HT1080 (cell line): ENCODE results near the gene SH3BGR. TPM values are rescaled to one million over a fixed set of nuclear protein-coding genes. Genes with fewer than 3 reads are reported as not detected.
A peak's percentile ranks its signal among the peaks of the same experiment; 100 is the strongest.

Experiments used
- DNase-seq: peaks from one replicate; pipeline ENCODE4 v3.0.0-alpha.2; 2015; ENCODE audit warnings: low read depth
- total RNA-seq: library from RNA; depleted of rRNA; stranded (reverse); fragments of >200 nt; shearing (Covaris generic); gene quantifications from 2 replicates; pipeline ENCODE4 v1.2.3, GENCODE V29; 2014

The SH3BGR gene
- total RNA-seq, 1 experiment from 2014 or later: 0.31 TPM

- no peak for DNase-seq
These were observed 3.3 kb downstream of the SH3BGR start for GRCh38 chr21:39454949-39455668.

DNA sequence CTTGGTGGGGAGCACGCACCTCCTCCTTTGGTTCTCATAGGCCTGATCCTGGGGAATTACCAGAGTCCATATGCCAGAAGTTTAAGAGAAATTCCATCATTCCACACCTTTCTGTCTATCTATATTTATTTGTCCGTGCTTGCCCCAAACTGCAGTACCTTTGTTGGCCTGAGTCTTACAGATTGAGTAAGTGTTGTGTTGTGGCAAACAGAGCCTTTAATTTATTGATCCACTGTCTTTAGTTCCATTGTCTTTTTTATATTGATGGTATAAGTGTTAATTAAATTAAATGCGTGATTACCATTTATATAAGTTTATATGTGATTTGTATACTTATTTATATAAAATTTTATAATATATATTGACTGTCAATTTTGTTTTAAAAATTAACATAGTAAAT lies 4.9 kb downstream of the SH3BGR start:
- no peak for DNase-seq

DNA sequence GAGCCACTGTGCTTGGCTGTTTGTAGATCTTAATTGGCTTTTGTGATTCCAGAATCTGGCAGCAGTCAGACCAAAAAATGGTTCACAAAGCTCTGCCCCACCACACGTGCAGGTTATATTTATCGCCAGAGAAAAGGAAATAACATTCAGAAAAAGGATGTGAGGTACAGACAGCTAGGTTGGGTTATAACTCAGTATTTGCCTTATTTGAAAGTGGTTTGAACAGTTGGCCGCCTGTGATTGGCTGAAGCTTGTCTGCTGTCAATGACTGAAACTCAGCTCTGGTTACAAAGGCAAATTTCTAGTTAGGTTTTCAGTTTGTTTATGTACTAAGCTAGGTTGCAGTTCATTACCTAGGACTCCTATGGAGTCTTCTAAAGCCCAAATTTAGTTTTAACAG lies 9.6 kb downstream of the SH3BGR start:
- peak; percentile 16 for DNase-seq

DNA sequence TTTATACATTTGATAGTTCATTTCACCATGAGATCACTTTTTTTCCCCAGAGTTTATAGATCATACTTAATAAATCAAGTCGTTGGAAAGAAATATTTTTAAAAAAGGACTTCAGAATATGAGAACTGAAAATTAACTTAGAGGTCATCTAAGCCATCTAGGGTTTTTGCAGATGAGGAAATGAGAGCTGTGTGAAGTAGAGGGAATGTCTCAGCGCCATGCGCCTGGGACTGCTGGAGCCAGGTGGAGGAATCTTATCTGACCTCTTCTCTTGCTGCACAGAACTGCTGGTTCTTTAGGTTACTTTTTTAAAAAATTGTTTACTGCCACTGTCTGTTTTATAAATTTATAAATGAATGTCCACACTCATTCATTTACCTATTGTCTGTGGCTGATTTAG lies 11.5 kb downstream of the SH3BGR start:
- DNase-seq: no peak

DNA sequence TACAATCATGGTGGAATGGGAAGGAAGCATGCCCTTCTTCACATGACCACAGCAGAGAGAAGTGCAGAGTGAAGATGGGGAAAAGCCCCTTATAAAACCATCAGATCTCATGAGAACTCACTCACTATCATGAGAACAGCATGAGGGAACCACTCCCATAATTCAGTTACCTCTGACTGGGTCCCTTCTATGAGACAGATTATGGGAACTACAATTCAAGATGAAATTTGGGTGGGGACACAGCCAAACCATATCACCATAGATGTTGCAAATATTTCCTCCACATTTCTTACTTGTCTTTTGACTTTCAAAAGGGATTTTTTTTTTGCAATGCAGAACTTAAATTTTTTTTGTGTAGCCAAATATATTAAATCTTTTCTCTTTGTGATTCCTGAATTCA lies 14.8 kb downstream of the SH3BGR start:
- DNase-seq: no peak

DNA sequence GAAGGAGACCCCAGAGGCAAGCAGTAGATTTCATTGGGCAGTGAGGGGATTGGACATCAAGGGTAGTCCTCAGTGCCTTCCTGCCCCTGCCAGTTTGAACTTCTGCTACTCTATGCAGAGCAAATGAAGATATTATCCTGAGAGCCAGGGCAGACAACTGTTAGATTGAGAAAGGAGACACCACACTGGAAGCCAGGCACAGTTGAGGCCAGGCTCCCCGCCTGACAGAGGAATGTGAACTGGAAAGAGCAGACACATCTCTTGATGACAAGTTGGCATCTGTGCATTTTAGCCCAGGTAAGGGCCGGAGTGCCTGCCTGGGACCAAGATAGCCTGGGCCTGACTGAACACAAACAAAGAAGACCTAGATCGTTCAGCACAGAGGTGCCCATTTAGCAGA lies 16.0 kb downstream of the SH3BGR start:
- no peak for DNase-seq

- DNase-seq: no peak
These were observed 16.8 kb downstream of the SH3BGR start for GRCh38 chr21:39468559-39468958.

DNA sequence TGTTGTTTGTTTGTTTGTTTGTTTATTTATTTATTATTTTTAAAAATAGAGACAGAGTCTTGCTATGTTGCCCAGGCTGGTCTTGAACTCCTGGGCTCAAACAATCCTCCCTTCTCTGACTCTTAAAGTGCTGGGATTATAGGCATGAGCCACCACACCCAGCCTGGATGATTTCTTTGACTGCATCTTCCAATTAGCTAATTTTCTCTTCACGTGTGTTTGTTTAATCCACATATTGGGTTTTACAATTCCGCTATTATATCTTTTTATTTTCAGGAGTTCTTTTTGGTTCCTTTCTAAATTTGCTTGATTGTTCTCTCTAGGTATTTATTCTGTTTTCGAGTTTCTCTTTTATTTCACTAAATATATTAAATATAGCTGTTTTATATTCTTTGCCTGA lies 19.8 kb downstream of the SH3BGR start:
- no peak for DNase-seq

- DNase-seq: no peak
These were observed 21.0 kb downstream of the SH3BGR start for GRCh38 chr21:39472786-39473185.

- DNase-seq: no peak
These were observed 22.8 kb downstream of the SH3BGR start for GRCh38 chr21:39474611-39475010.

DNA sequence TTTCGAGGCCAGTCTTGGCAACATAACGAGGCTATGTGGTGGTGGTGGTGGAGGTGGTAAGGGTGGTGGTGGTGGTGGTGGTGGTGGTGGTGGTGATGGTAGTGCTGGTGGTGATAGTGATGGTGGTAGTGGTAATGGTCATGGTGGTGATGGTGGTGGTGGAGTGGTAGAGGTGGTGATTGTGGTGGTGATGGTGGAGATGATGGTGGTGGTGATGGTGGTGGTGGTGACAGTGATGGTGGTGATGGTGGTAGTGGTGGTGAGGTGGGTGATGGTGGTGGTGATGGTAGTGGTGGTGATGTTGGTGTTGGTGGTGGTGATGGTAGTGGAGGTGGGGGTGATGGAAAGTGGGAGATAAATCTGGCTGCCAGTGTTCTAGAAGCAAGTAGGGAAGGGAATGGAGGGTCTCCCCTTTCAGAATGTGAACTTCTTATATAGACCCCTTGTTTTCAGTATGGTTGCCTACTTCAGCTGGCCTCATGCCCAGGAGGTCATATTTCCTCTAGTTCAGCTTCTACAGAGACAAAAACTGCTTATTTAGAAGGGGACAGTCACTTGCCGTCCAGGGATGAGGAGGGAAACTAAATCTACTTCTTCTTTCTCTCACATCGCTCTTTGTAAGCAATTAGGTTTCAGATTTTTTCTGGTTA lies 27.5 kb downstream of the SH3BGR start:
- DNase-seq: no peak

DNA sequence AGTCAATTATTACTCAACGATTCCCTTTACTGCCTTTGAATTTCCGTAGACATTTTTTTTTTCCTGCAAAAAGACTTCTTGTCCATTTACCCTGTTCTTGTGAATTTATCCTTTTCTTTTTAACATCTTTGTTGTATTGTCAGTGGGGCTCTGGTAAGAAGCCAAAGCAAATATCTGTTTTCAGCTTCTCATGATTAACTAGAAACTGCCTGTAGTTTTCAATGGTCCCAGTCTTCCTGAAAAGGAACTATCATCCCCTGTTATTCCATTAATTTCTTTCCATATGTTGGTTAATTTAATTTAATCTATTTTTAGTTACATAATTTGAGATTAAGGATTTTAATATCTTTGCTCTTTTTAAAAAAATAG lies 28.0 kb downstream of the SH3BGR start:
- no peak for DNase-seq

- DNase-seq: no peak
These were observed 28.5 kb downstream of the SH3BGR start for GRCh38 chr21:39480271-39480670.

DNA sequence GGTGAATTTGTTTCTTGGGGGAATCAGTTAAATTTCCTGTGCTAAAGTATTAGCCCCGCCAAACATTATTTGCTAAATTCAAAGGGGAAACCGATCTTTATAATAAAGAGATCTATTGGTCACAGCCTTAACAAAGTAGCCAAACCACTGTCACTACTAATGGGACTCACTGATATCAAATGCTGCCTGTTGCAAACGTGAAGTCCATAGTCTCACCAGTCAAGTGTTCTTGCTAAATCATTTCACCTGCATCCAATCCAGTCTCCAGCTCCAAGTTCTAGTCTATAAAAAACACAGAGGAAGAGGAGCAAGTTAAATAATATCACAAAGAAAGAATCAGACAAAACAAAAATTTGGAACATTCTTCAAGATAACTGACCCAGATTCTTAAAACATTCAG lies 30.1 kb downstream of the SH3BGR start:
- DNase-seq: no peak

GRCh38 chr21:39483917-39484316 lies 32.1 kb downstream of the SH3BGR start:
- DNase-seq: no peak

DNA sequence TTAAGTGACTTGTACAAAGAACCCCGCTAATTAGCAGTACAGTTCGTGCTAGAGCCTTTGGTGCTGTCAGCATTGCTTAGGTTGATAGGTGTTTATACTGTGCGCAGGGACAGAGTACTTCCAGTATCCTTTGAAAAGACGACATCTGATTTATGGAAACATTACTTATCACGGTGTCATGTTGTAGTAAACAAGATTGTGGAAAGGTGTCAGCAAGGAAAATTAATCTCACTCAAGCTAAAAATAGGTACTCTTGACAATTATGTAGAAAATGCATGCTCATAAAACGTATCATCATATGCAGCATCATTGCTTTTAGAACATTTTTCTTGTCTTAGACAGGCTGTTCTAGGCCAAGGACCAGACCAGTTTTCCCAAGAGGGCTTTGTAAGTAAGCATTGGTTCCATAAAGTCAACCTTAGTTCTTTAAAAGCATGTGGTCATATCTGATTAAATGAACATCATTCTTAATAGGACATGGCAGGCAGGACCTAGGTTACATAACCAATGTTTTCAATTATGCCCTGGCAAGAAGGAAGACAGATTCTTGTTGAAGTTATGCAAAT lies 33.0 kb downstream of the SH3BGR start:
- DNase-seq: no peak

GRCh38 chr21:39489380-39489924 lies 37.7 kb downstream of the SH3BGR start:
- no peak for DNase-seq

DNA sequence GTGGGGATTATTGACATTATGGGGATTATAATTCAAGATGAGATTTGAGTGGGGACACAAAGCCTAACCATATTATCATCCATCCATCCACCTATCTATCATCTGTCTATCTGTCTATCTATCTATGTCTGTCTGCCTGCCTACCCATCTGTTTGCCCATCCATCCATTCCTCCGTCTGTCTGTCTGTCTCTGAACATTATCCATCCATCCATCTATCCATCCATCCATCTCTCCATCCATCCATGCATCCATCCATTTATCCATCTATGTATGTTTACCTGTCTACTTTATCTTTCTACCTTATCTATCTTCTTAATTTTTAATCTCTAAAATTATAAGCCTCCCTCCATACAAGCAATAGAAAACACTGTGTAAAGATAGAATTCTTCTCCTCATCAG lies 47.4 kb downstream of the SH3BGR start:
- DNase-seq: no peak

- no peak for DNase-seq
These were observed 50.9 kb downstream of the SH3BGR start for GRCh38 chr21:39502631-39503030.

DNA sequence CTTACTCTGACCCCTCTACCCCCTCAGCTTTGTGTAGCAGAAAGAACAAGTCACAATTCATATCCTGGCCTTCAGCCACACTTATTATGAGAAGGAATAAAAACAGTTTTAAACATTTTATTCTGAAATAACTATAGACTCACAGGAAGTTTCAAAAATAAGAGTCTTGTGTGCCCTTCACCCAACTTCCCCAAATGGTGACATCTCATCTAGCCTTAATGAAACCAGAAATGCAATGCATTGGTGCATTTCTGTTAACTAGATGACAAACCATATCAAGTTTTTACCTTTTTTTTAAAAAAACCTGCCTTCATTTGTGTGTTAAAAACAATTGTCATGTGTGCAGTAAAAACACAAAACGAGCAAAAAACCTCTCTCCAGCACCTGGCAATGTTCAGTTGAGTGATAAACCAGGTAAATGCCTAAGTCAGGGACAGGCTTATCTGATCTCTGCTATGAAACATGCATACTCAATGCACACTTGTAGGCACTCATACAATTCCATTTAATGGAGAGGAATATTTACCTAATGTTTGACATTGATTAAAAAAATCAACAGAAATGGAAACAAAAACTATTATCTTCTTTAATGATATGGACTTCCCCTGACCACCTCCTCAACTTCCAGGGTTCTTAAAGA lies 51.5 kb downstream of the SH3BGR start:
- no peak for DNase-seq

DNA sequence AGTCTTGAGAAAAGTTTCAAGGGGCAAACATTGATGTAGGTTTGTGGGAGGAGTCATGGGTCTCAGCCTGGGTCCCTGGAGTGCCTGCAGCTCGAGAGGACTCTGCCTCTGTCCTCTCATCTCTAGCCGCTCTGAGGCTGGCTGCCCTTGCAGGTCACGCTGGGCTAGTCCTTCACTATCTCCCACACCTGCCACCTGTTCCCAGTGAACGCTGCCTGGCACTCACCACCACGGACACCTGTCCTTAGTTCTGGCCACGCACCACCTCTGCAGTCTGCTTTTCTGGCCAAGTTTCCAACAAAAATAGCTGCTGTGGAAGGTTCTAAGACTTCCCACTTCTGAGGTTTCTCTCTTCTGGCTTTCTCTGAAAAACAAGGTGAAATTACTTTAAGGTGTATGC lies 52.5 kb downstream of the SH3BGR start:
- DNase-seq: no peak

- no peak for DNase-seq
These were observed 58.5 kb downstream of the SH3BGR start for GRCh38 chr21:39510240-39510639.
